ENCODE data around the gene CDK16.

The CDK16 gene

GRCh38 chrX:47228550-47229270, 10.2 kb downstream of the CDK16 start:
- no peak for DNase-seq

- DNase-seq: no peak
Observed at GRCh38 chrX:47229427-47229826, 10.9 kb downstream of the CDK16 start.

- DNase-seq: no peak
Observed at GRCh38 chrX:47230136-47230868, 11.8 kb downstream of the CDK16 start.

- no peak for DNase-seq
Observed at GRCh38 chrX:47231167-47231566, 12.7 kb downstream of the CDK16 start.

- no peak for DNase-seq
Observed at GRCh38 chrX:47232197-47232802, 13.8 kb downstream of the CDK16 start.

- no peak for DNase-seq
Observed at GRCh38 chrX:47232803-47233332, 14.4 kb downstream of the CDK16 start, which contains the start of gene USP11. Gene USP11, plus strand, starts transcription at chrX:47233009. Its CDS starts 35 bp downstream, at chrX:47233044.

- peak; percentile 85 for DNase-seq
Observed at GRCh38 chrX:47233333-47234113, 15.0 kb downstream of the CDK16 start.

- DNase-seq: no peak
Observed at GRCh38 chrX:47234583-47234982, 16.1 kb downstream of the CDK16 start.

GRCh38 chrX:47235691-47236103, 17.2 kb downstream of the CDK16 start:
- DNase-seq: no peak

GRCh38 chrX:47239199-47239598, 20.7 kb downstream of the CDK16 start:
- no peak for DNase-seq

GRCh38 chrX:47239898-47240545, 21.5 kb downstream of the CDK16 start:
- no peak for DNase-seq

- DNase-seq: no peak
Observed at GRCh38 chrX:47240619-47241018, 22.1 kb downstream of the CDK16 start.

GRCh38 chrX:47241201-47242011, 22.9 kb downstream of the CDK16 start:
- no peak for DNase-seq

- no peak for DNase-seq
Observed at GRCh38 chrX:47242321-47242720, 23.8 kb downstream of the CDK16 start.

- DNase-seq: no peak
Observed at GRCh38 chrX:47243351-47243750, 24.9 kb downstream of the CDK16 start.

- DNase-seq: no peak
Observed at GRCh38 chrX:47244676-47245075, 26.2 kb downstream of the CDK16 start.

GRCh38 chrX:47245156-47245555, 26.7 kb downstream of the CDK16 start:
- DNase-seq: no peak

- DNase-seq: no peak
Observed at GRCh38 chrX:47247206-47247998, 28.9 kb downstream of the CDK16 start.

GRCh38 chrX:47247999-47248320, 29.5 kb downstream of the CDK16 start:
- no peak for DNase-seq

- DNase-seq: no peak
Observed at GRCh38 chrX:47248576-47248975, 30.1 kb downstream of the CDK16 start.

GRCh38 chrX:47250017-47250347, 31.5 kb downstream of the CDK16 start:
- DNase-seq: no peak
